Calu3 (cell line): ENCODE measurements around the gene TFF3. TPM values are rescaled to one million over a fixed set of nuclear protein-coding genes. Genes with fewer than 3 reads are reported as not detected.

Experiments used
- BruUV-seq: library from RNA; stranded (reverse); fragments of 400-500 nt; replicated peaks from 2 replicates; lab custom pipeline; 2021; lab: Mats Ljungman, UMichigan
- CTCF ChIA-PET: fragments of 300-600 bp; sonication (Branson Sonifier 250); formaldehyde crosslinking; loops from one replicate; lab custom pipeline; 2022; ENCODE audit warnings: antibody characterized with exemption; lab: Charles Lee
- DNase-seq: peaks from one replicate; pipeline ENCODE4 v3.0.0; 2022
- H3K27ac Mint-ChIP-seq: one replicate; pipeline ENCODE4 v1.8.0; 2022; ENCODE audit warnings: mixed read lengths; ENCODE audit not compliant: unreplicated experiment
- H3K27me3 Mint-ChIP-seq: one replicate; pipeline ENCODE4 v1.8.0; 2022; ENCODE audit warnings: mixed read lengths; ENCODE audit not compliant: unreplicated experiment
- H3K36me3 Mint-ChIP-seq: one replicate; pipeline ENCODE4 v1.8.0; 2022; ENCODE audit warnings: mild to moderate bottlenecking, moderate library complexity, mixed read lengths; ENCODE audit not compliant: insufficient read depth, unreplicated experiment
- H3K4me1 Mint-ChIP-seq: one replicate; pipeline ENCODE4 v1.8.0; 2022; ENCODE audit warnings: mild to moderate bottlenecking, low read depth, mixed read lengths; ENCODE audit not compliant: unreplicated experiment
- H3K4me3 Mint-ChIP-seq: one replicate; pipeline ENCODE4 v1.8.0; 2022; ENCODE audit warnings: mild to moderate bottlenecking, low read depth, moderate library complexity, mixed read lengths; ENCODE audit not compliant: unreplicated experiment
- H3K9me3 Mint-ChIP-seq: one replicate; pipeline ENCODE4 v1.8.0; 2022; ENCODE audit warnings: low read depth, mixed read lengths; ENCODE audit not compliant: unreplicated experiment
- intact Hi-C: fragments of 100-400 bp; cut with micrococcal nuclease; formaldehyde crosslinking; loops from one replicate; pipeline ENCODE4 v1.10.0; 2022; ENCODE audit not compliant: unreplicated experiment
- total RNA-seq: library from RNA; stranded (reverse); gene quantifications from 2 replicates; pipeline ENCODE4 v1.2.3, GENCODE V29; 2022
- TF ChIP-seq, protein P1 (sequence below): fragments of 200-600 bp; IDR thresholded peaks from one replicate; pipeline ENCODE4 v1.8.0; 2022; ENCODE audit warnings: antibody characterized with exemption; ENCODE audit not compliant: unreplicated experiment

Gene TFF3
- total RNA-seq, 1 experiment from 2014 or later = not detected

DNA sequence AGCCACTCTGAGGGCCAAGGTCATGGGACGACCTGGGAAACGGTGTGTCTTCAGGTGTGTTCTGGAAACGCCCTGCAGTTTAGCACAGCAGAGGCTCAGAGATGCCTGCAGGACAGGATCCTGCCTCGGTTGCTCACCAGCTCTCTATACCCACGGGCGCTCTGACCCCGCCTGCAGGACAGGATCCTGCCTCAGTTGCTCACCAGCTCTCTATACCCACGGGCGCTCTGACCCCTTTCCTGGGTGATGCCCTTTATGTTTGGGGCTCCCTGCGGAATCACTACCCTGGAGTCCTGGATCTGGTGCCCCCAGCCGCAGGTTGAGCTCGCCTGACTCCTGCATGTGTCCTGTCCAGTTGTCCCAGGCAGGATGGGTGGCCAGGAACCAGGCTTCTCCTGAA lies 32.5 kb downstream of the TFF3 start:
- TF ChIP-seq, protein P1, sequence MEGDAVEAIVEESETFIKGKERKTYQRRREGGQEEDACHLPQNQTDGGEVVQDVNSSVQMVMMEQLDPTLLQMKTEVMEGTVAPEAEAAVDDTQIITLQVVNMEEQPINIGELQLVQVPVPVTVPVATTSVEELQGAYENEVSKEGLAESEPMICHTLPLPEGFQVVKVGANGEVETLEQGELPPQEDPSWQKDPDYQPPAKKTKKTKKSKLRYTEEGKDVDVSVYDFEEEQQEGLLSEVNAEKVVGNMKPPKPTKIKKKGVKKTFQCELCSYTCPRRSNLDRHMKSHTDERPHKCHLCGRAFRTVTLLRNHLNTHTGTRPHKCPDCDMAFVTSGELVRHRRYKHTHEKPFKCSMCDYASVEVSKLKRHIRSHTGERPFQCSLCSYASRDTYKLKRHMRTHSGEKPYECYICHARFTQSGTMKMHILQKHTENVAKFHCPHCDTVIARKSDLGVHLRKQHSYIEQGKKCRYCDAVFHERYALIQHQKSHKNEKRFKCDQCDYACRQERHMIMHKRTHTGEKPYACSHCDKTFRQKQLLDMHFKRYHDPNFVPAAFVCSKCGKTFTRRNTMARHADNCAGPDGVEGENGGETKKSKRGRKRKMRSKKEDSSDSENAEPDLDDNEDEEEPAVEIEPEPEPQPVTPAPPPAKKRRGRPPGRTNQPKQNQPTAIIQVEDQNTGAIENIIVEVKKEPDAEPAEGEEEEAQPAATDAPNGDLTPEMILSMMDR = no peak
- H3K9me3 Mint-ChIP-seq = no peaks in the 10 kb centered on the region
- no peak for DNase-seq
- no peaks in the 10 kb centered on the region for H3K36me3 Mint-ChIP-seq
- no peaks in the 10 kb centered on the region for H3K4me1 Mint-ChIP-seq
- CTCF ChIA-PET = no interaction called here
- H3K27me3 Mint-ChIP-seq = peaks cover 53% of the 10 kb centered on the region
- no peak overlapping the region for H3K4me3 Mint-ChIP-seq
- intact Hi-C loops = no loop called here
- H3K27ac Mint-ChIP-seq = no peak overlapping the region
- BruUV-seq = no TSS peak

DNA sequence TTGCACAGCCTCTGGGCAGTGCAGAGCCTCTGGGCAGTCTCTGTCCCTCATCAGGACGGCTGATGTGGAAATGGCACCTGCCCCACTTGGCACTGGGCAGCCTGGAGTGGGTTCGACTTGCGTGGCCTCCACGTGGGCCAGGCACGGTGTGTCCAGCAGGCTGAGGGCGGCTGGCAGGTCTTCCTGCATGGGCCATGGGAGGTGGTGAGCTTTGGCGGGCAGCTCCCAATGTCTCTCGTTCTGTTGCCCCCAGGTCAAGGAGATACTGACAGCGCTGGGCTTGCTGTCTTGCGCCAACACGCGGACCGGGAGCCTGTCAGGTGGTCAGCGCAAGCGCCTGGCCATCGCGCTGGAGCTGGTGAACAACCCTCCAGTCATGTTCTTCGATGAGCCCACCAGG lies 33.2 kb downstream of the TFF3 start:
- CTCF ChIA-PET = no interaction called here
- intact Hi-C loops = no loop called here

DNA sequence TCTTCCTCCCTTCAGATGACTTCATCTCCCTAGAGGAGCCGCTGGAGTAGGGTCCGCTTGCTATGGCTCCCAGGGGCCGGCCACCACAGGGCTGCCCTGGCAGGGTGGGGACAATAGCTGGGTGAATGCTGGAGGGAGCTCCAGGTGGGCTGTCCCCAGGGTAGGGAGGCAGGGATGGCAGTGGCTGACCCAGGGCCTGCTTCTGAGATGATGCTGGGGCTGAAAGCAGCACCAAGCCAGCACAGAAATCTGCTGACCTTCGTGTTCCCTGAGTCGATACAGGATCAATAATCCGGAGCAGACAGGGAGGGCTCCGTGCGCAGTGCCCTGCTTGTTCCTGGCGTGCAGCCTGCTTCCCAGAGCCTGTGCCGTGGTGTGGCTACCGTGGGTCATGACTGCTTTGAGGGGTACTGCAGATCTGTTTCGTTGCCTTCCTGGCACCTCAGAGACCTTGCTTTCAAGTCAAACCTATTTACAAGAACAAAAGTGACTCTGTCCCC lies 34.0 kb downstream of the TFF3 start:
- DNase-seq = no peak
- no peaks in the 10 kb centered on the region for H3K4me1 Mint-ChIP-seq
- TF ChIP-seq, protein P1 = no peak
- no peaks in the 10 kb centered on the region for H3K36me3 Mint-ChIP-seq
- no peaks in the 10 kb centered on the region for H3K9me3 Mint-ChIP-seq
- intact Hi-C loops = no loop called here
- H3K27ac Mint-ChIP-seq = no peak overlapping the region
- BruUV-seq = no TSS peak
- CTCF ChIA-PET = no interaction called here
- no peak overlapping the region for H3K4me3 Mint-ChIP-seq
- H3K27me3 Mint-ChIP-seq = peaks cover 43% of the 10 kb centered on the region

More for the DNA sequence above, 33.2 kb downstream of the TFF3 start:
- TF ChIP-seq, protein P1 = no peak
- Mint-ChIP-seq H3K36me3 (no peaks in the 10 kb centered on the region), H3K4me3 (no peak overlapping the region), H3K27me3 (peaks cover 51% of the 10 kb centered on the region), H3K27ac (no peak overlapping the region), H3K4me1 (no peaks in the 10 kb centered on the region), H3K9me3 (no peaks in the 10 kb centered on the region)
- no TSS peak for BruUV-seq
- no peak for DNase-seq

GRCh38 chr21:42280356-42281180 lies 34.6 kb downstream of the TFF3 start:
- H3K4me3 Mint-ChIP-seq = no peak overlapping the region
- peaks cover 39% of the 10 kb centered on the region for H3K27me3 Mint-ChIP-seq
- intact Hi-C loops = no loop called here
- no peaks in the 10 kb centered on the region for H3K4me1 Mint-ChIP-seq
- TF ChIP-seq, protein P1 = no peak
- no peak overlapping the region for H3K27ac Mint-ChIP-seq
- no TSS peak for BruUV-seq
- CTCF ChIA-PET = no interaction called here
- DNase-seq = no peak
- H3K36me3 Mint-ChIP-seq = no peaks in the 10 kb centered on the region
- no peaks in the 10 kb centered on the region for H3K9me3 Mint-ChIP-seq
